Hepatocyte (in vitro differentiated cells): ENCODE measurements around the gene RAB37. TPM values are rescaled to one million over a fixed set of nuclear protein-coding genes. Genes with fewer than 3 reads are reported as not detected.

Experiments
- DNase-seq: peaks from one replicate; pipeline ENCODE4 v3.0.0-alpha.2; 2016; ENCODE audit warnings: low spot score
- H2AFZ ChIP-seq: fragments of 200-600 bp; sonication (generic); 2 replicates; pipeline ENCODE4 v1.6.0; 2016; ENCODE audit warnings: antibody characterized with exemption, mild to moderate bottlenecking
- H3K27ac ChIP-seq: fragments of 200-600 bp; sonication (generic); 2 replicates; pipeline ENCODE4 v1.5.1; 2016; ENCODE audit warnings: mild to moderate bottlenecking
- H3K27me3 ChIP-seq: fragments of 200-600 bp; sonication (generic); 2 replicates; pipeline ENCODE4 v1.6.1; 2016
- H3K36me3 ChIP-seq: fragments of 200-600 bp; sonication (generic); replicated peaks from 2 replicates; pipeline ENCODE4 v1.5.1; 2016; ENCODE audit warnings: low read depth; ENCODE audit not compliant: insufficient read depth
- H3K4me1 ChIP-seq: fragments of 200-600 bp; sonication (generic); 2 replicates; pipeline ENCODE4 v1.5.1; 2016; ENCODE audit warnings: mild to moderate bottlenecking, moderate library complexity; ENCODE audit not compliant: insufficient read depth
- H3K4me2 ChIP-seq: fragments of 200-600 bp; sonication (generic); 2 replicates; pipeline ENCODE4 v1.6.0; 2016
- H3K4me3 ChIP-seq: fragments of 200-600 bp; sonication (generic); 2 replicates; pipeline ENCODE4 v1.5.1; 2016; ENCODE audit warnings: mild to moderate bottlenecking
- H3K79me2 ChIP-seq: fragments of 200-600 bp; sonication (generic); 2 replicates; pipeline ENCODE4 v1.6.0; 2017; ENCODE audit warnings: mild to moderate bottlenecking
- H3K9me2 ChIP-seq: fragments of 200-600 bp; sonication (generic); replicated peaks from 2 replicates; pipeline ENCODE4 v1.6.0; 2017; ENCODE audit warnings: mild to moderate bottlenecking; ENCODE audit not compliant: insufficient read depth
- H3K9me3 ChIP-seq: fragments of 200-600 bp; sonication (generic); 2 replicates; pipeline ENCODE4 v1.5.1; 2016; ENCODE audit warnings: low read depth, mild to moderate bottlenecking
- H4K20me1 ChIP-seq: fragments of 200-600 bp; sonication (generic); 2 replicates; pipeline ENCODE4 v1.6.0; 2016; ENCODE audit warnings: mild to moderate bottlenecking; ENCODE audit not compliant: insufficient read depth, poor library complexity, severe bottlenecking
- CTCF ChIP-seq: fragments of 200-600 bp; sonication (generic); IDR thresholded peaks from 2 replicates; pipeline ENCODE4 v1.5.1; 2016; ENCODE audit warnings: antibody characterized with exemption, mild to moderate bottlenecking; ENCODE audit not compliant: poor library complexity
- EZH2 ChIP-seq: fragments of 200-600 bp; sonication (generic); IDR thresholded peaks from 2 replicates; pipeline ENCODE4 v1.6.1; 2016; ENCODE audit warnings: antibody characterized with exemption, mild to moderate bottlenecking, borderline replicate concordance
- EZH2phosphoT487 ChIP-seq: fragments of 200-600 bp; sonication (generic); IDR thresholded peaks from one replicate; pipeline ENCODE4 v1.6.1; 2018; ENCODE audit warnings: antibody characterized with exemption, mild to moderate bottlenecking, low read depth, moderate library complexity; ENCODE audit not compliant: unreplicated experiment, severe bottlenecking
- WGBS: methylation state at CpG from one replicate; pipeline ENCODE4 v1.1.6; 2016; ENCODE audit warnings: low lambda C conversion rate; ENCODE audit errors: missing lambda C conversion rate; 5-methylcytosine and 5-hydroxymethylcytosine counted together
- microRNA-seq: library from miRNA; unstranded; fragments of <30 nt; microRNA quantifications from one replicate; pipeline ENCODE4, GENCODE V29; 2017
- polyA plus RNA-seq: library from polyadenylated mRNA; unstranded; fragments of >200 nt; fragmentation: Nextera tagmentation; extraction: Ambion mirVana; gene quantifications from 2 replicates; pipeline ENCODE4 v1.2.1, GENCODE V29; 2016
- total RNA-seq: library from RNA; depleted of rRNA; stranded (reverse); fragments of >200 nt; gene quantifications from 2 replicates; pipeline ENCODE4 v1.2.3, GENCODE V29; 2014

Gene RAB37
- total and polyA plus RNA-seq, 2 experiments from 2014 or later: 6.1 to 7.0 TPM

GRCh38 chr17:74796211-74796610 lies 59.2 kb downstream of the RAB37 start:
- no peak overlapping the region for H3K4me2 ChIP-seq
- H3K4me1 ChIP-seq: no peaks in the 10 kb centered on the region
- no peak overlapping the region for H3K4me3 ChIP-seq
- no peaks in the 10 kb centered on the region for H3K9me3 ChIP-seq
- no peaks in the 10 kb centered on the region for H3K9me2 ChIP-seq
- H3K36me3 ChIP-seq: no peaks in the 10 kb centered on the region
- H4K20me1 ChIP-seq: no peaks in the 10 kb centered on the region
- no peak for DNase-seq
- 96% methylated on average over 4 of the region's 4 CpGs for WGBS
- TF ChIP-seq EZH2phosphoT487: no peak
- TF ChIP-seq CTCF: no peak
- TF ChIP-seq EZH2: no peak
- H3K27ac ChIP-seq: no peak overlapping the region
- no peaks in the 10 kb centered on the region for H3K27me3 ChIP-seq
- H3K79me2 ChIP-seq: no peaks in the 10 kb centered on the region
- H2AFZ ChIP-seq: no peak overlapping the region

GRCh38 chr17:74796866-74797265 lies 59.8 kb downstream of the RAB37 start:
- WGBS: 95% methylated on average over 6 of the region's 6 CpGs
- no peaks in the 10 kb centered on the region for H3K36me3 ChIP-seq

More at GRCh38 chr17:74796866-74797265, 59.8 kb downstream of the RAB37 start:
- Histone ChIP-seq H3K4me1 (no peaks in the 10 kb centered on the region), H3K9me3 (no peaks in the 10 kb centered on the region), H3K4me2 (no peak overlapping the region), H3K79me2 (no peaks in the 10 kb centered on the region), H2AFZ (no peak overlapping the region), H3K27me3 (no peaks in the 10 kb centered on the region), H3K9me2 (no peaks in the 10 kb centered on the region), H3K27ac (no peak overlapping the region), H3K4me3 (no peak overlapping the region), H4K20me1 (no peaks in the 10 kb centered on the region)
- TF ChIP-seq EZH2: no peak
- no peak for TF ChIP-seq EZH2phosphoT487
- no peak for TF ChIP-seq CTCF
- DNase-seq: no peak

Small RNA genes lying within 50 kb of the gene (microRNA-seq; reads per million reads assigned to microRNA genes)
- gene MIR3615: 306 reads per million, percentile 69 among the genes with 10 or more reads in this experiment

Other genes starting within 250 kb of the RAB37 start
- not detected in 2 replicates for gene CD300LB, start 205.8 kb upstream of the RAB37 start, total RNA-seq
- gene CD300LB, start 205.8 kb upstream of the RAB37 start, polyA plus RNA-seq: not detected in 2 replicates
- gene CD300C, start 191.1 kb upstream of the RAB37 start, total RNA-seq: 0.43 TPM in 1 of 2 replicates, not detected in the other
- 0.47 and 0.96 TPM in 2 replicates for gene CD300C, start 191.1 kb upstream of the RAB37 start, polyA plus RNA-seq
- gene CD300H, start 169.7 kb upstream of the RAB37 start, total RNA-seq: 0.67 TPM in 1 of 2 replicates, not detected in the other
- 0.28 TPM in 1 of 2 replicates, not detected in the other for gene CD300H, start 169.7 kb upstream of the RAB37 start, polyA plus RNA-seq
- gene CD300LD, start 145.0 kb upstream of the RAB37 start, total RNA-seq: not detected in 2 replicates
- not detected in 2 replicates for gene CD300LD, start 145.0 kb upstream of the RAB37 start, polyA plus RNA-seq
- 0.03 TPM in 1 of 2 replicates, not detected in the other for gene CD300E, start 113.5 kb upstream of the RAB37 start, total RNA-seq
- gene CD300E, start 113.5 kb upstream of the RAB37 start, polyA plus RNA-seq: 0.37 TPM in 1 of 2 replicates, not detected in the other
- gene CD300LF, start 24.3 kb upstream of the RAB37 start, total RNA-seq: 0.32 TPM in 1 of 2 replicates, not detected in the other
- 0.44 and 0.85 TPM in 2 replicates for gene CD300LF, start 24.3 kb upstream of the RAB37 start, polyA plus RNA-seq
- gene NHERF1, start 11.4 kb downstream of the RAB37 start, total RNA-seq: 263 and 269 TPM in 2 replicates
- gene NHERF1, start 11.4 kb downstream of the RAB37 start, polyA plus RNA-seq: 712 and 763 TPM in 2 replicates
- 28.6 and 29.2 TPM in 2 replicates for gene NAT9, start 39.1 kb downstream of the RAB37 start, total RNA-seq
- 34.8 and 62.9 TPM in 2 replicates for gene NAT9, start 39.1 kb downstream of the RAB37 start, polyA plus RNA-seq
- not detected in 2 replicates for gene GRIN2C, start 122.6 kb downstream of the RAB37 start, total RNA-seq
- 0.13 and 0.27 TPM in 2 replicates for gene GRIN2C, start 122.6 kb downstream of the RAB37 start, polyA plus RNA-seq
- 9.3 and 12.2 TPM in 2 replicates for gene FDXR, start 135.7 kb downstream of the RAB37 start, total RNA-seq
- gene FDXR, start 135.7 kb downstream of the RAB37 start, polyA plus RNA-seq: 14.2 and 17.8 TPM in 2 replicates
- 4.0 and 4.2 TPM in 2 replicates for gene FADS6, start 156.4 kb downstream of the RAB37 start, total RNA-seq
- 1.4 and 4.3 TPM in 2 replicates for gene FADS6, start 156.4 kb downstream of the RAB37 start, polyA plus RNA-seq
- gene USH1G, start 186.0 kb downstream of the RAB37 start, total RNA-seq: 0.48 and 1.6 TPM in 2 replicates
- gene USH1G, start 186.0 kb downstream of the RAB37 start, polyA plus RNA-seq: 0.46 and 0.65 TPM in 2 replicates
- 0.16 and 1.1 TPM in 2 replicates for gene OTOP2, start 187.0 kb downstream of the RAB37 start, total RNA-seq
- 0.19 TPM in 1 of 2 replicates, not detected in the other for gene OTOP2, start 187.0 kb downstream of the RAB37 start, polyA plus RNA-seq
- gene OTOP3, start 198.6 kb downstream of the RAB37 start, total RNA-seq: 0.43 and 0.60 TPM in 2 replicates
- gene OTOP3, start 198.6 kb downstream of the RAB37 start, polyA plus RNA-seq: not detected in 2 replicates
- gene HID1, start 235.5 kb downstream of the RAB37 start, total RNA-seq: 13.2 and 15.3 TPM in 2 replicates
- 43.4 and 55.5 TPM in 2 replicates for gene HID1, start 235.5 kb downstream of the RAB37 start, polyA plus RNA-seq